B cell (primary cell): ENCODE data around the gene CSTF1. TPM values are rescaled to one million over a fixed set of nuclear protein-coding genes. Genes with fewer than 3 reads are reported as not detected.

Experiments used
- ATAC-seq: fragments of 200-7000 bp; cut with Tn5 transposase; one replicate; pipeline ENCODE4 v1.10.0; 2021; ENCODE audit warnings: low read depth, mild to moderate bottlenecking, moderate number of reproducible peaks, moderate library complexity
- CTCF ChIA-PET: fragments of 350-600 bp; sonication (Branson Sonifier 250); formaldehyde crosslinking; loops from one replicate; lab custom pipeline; 2021; ENCODE audit warnings: antibody characterized with exemption, inconsistent platforms; lab: Charles Lee
- POLR2A ChIA-PET: fragments of 350-600 bp; sonication (Branson Sonifier 250); formaldehyde crosslinking; loops from one replicate; lab custom pipeline; 2021; ENCODE audit warnings: antibody characterized with exemption; lab: Charles Lee
- DNase-seq: peaks from one replicate; pipeline ENCODE4 v3.0.0; 2013
- H2AFZ ChIP-seq: 2 replicates; pipeline ENCODE4 v1.6.1; 2012; ENCODE audit warnings: mild to moderate bottlenecking, low read depth, low read length; ENCODE audit not compliant: insufficient read depth, poor library complexity, severe bottlenecking
- H3K27ac ChIP-seq, 2 donors: 1 replicate in 1 of 2; 2 replicates in 1 of 2; pipeline ENCODE4 v1.5.1; 2012 to 2013; ENCODE audit warnings: low read length in 2 of 2, mild to moderate bottlenecking in 2 of 2, moderate library complexity in 1 of 2
- H3K27me3 ChIP-seq, 4 experiments: fragments of 200-600 bp in 1 of 4; sonication (generic) in 1 of 4; replicated peaks in 1 of 4; 1 replicate in 2 of 4; 2 replicates in 2 of 4; pipeline versions ENCODE4 v1.6.1 to v1.7.0; 2013 to 2016; ENCODE audit warnings: low read length in 3 of 4, mild to moderate bottlenecking in 2 of 4, mixed read lengths in 1 of 4, moderate library complexity in 1 of 4; ENCODE audit not compliant: insufficient read depth in 4 of 4, control insufficient read depth in 3 of 4; ENCODE audit errors: control extremely low read depth in 1 of 4
- H3K36me3 ChIP-seq, 2 experiments: replicated peaks in 1 of 2; 1 replicate in 1 of 2; 2 replicates in 1 of 2; pipeline versions ENCODE4 v1.6.1 to v1.7.1; 2013; ENCODE audit warnings: low read length in 1 of 2; ENCODE audit not compliant: insufficient read depth in 2 of 2, control insufficient read depth in 1 of 2; ENCODE audit errors: control extremely low read depth in 1 of 2, extremely low read depth in 1 of 2
- H3K4me1 ChIP-seq, 2 donors: fragments of 200-600 bp in 1 of 2; sonication (generic) in 1 of 2; 1 replicate in 1 of 2; 2 replicates in 1 of 2; pipeline versions ENCODE4 v1.5.1 to v1.6.1; 2013 to 2017; ENCODE audit warnings: low read length in 2 of 2; ENCODE audit not compliant: control insufficient read depth in 2 of 2, insufficient read depth in 2 of 2
- H3K4me2 ChIP-seq: replicated peaks from 2 replicates; pipeline ENCODE3; 2012; ENCODE audit warnings: mild to moderate bottlenecking, low read depth, low read length; ENCODE audit not compliant: poor library complexity, severe bottlenecking
- H3K4me3 ChIP-seq, 5 experiments: fragments of 200-600 bp in 1 of 5; sonication (generic) in 1 of 5; 1 replicate in 3 of 5; 2 replicates in 2 of 5; pipeline versions ENCODE4 v1.5.1 to v1.7.0; 2011 to 2016; ENCODE audit warnings: low read length in 4 of 5, mild to moderate bottlenecking in 4 of 5, low read depth in 2 of 5, control low read depth in 1 of 5, moderate library complexity in 1 of 5; ENCODE audit not compliant: insufficient read depth in 1 of 5; ENCODE audit errors: control extremely low read depth in 1 of 5, extremely low read depth in 1 of 5
- H3K79me2 ChIP-seq: fragments of 200-600 bp; sonication (generic); one replicate; pipeline ENCODE4 v1.6.0; 2016; ENCODE audit warnings: low read length; ENCODE audit not compliant: control insufficient read depth, insufficient read depth
- H3K9ac ChIP-seq: fragments of 200-600 bp; sonication (generic); 2 replicates; pipeline ENCODE4 v1.6.1; 2017; ENCODE audit warnings: mild to moderate bottlenecking, low read length, moderate library complexity
- H3K9me3 ChIP-seq, 3 donors: one replicate each; pipeline versions ENCODE4 v1.6.1 to v1.7.1; 2013; ENCODE audit warnings: low read length in 2 of 3; ENCODE audit not compliant: control insufficient read depth in 2 of 3, insufficient read depth in 1 of 3; ENCODE audit errors: control extremely low read depth in 1 of 3
- H4K20me1 ChIP-seq: 2 replicates; pipeline ENCODE4 v1.6.0; 2012; ENCODE audit warnings: mild to moderate bottlenecking, low read length; ENCODE audit not compliant: insufficient read depth, control insufficient read depth, poor library complexity, severe bottlenecking
- H3K27ac Mint-ChIP-seq: one replicate; pipeline ENCODE4 v1.8.0; 2021; ENCODE audit warnings: mixed read lengths
- H3K27me3 Mint-ChIP-seq: one replicate; pipeline ENCODE4 v1.8.0; 2021; ENCODE audit warnings: mixed read lengths
- H3K4me1 Mint-ChIP-seq: one replicate; pipeline ENCODE4 v1.8.0; 2021; ENCODE audit warnings: mixed read lengths
- H3K4me3 Mint-ChIP-seq: one replicate; pipeline ENCODE4 v1.8.0; 2021; ENCODE audit warnings: mixed read lengths
- H3K9me3 Mint-ChIP-seq: one replicate; pipeline ENCODE4 v1.8.0; 2022; ENCODE audit warnings: mixed read lengths; ENCODE audit not compliant: insufficient read depth
- EZH2 ChIP-seq: IDR thresholded peaks from 2 replicates; pipeline ENCODE4 v1.6.1; 2012; ENCODE audit warnings: borderline replicate concordance, low read depth, mild to moderate bottlenecking, moderate library complexity, low read length; ENCODE audit not compliant: insufficient read depth, poor library complexity, severe bottlenecking
- WGBS: methylation state at CpG from one replicate; pipeline ENCODE4 v1.1.5; 2013; ENCODE audit warnings: missing lambda C conversion rate; ENCODE audit not compliant: insufficient coverage; 5-methylcytosine and 5-hydroxymethylcytosine counted together
- intact Hi-C: fragments of 100-400 bp; cut with micrococcal nuclease; formaldehyde crosslinking; loops from one replicate; pipeline ENCODE4 v1.10.0; 2022
- polyA plus RNA-seq: library from polyadenylated mRNA; depleted of rRNA; stranded (reverse); fragments of >200 nt; gene quantifications from 2 replicates; pipeline ENCODE4 v1.2.3, GENCODE V29; 2012
- total RNA-seq, 2 donors: library from RNA; stranded (reverse); fragments of 120-200 nt in 1 of 2; gene quantifications; 1 replicate in 1 of 2; 2 replicates in 1 of 2; pipeline versions ENCODE4 v1.2.3 to v1.2.4, GENCODE V29; 2013 to 2022
- TF ChIP-seq, protein P1 (sequence below): fragments of 200-600 bp; IDR thresholded peaks from one replicate; pipeline ENCODE4 v1.8.0; 2022; ENCODE audit warnings: antibody characterized with exemption, mild to moderate bottlenecking

CSTF1 gene
- total and polyA plus RNA-seq, 2 donors (not counting 1 experiment from before 2014, with no cell fraction given): 18.3 to 33.8 TPM

DNA sequence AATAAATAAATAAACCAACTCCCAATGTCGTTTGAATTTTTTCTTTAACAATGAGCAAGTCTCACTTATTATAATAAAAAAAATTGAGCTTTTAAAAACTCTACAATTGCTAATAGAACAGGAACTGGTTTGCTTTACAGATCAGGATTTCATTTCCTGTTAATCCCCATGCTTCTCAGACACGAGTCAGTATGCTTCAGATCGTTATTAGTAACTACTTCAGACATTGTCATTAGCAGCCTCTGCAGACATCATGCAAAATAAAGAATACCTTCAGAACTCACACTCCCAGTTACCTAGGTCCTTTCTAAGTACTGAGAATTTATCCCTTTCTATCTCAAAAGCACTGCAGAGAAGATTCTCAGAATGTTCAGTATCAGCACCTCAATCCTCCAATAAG is 43.7 kb upstream of the CSTF1 start:
- no peak overlapping the region for H3K4me2 ChIP-seq
- H4K20me1 ChIP-seq: no peaks in the 10 kb centered on the region
- Mint-ChIP-seq H3K9me3 (no peaks in the 10 kb centered on the region), H3K27ac (no peak overlapping the region), H3K4me1 (no peaks in the 10 kb centered on the region), H3K27me3 (peaks cover 63% of the 10 kb centered on the region), H3K4me3 (no peak overlapping the region)
- intact Hi-C loops: no loop called here
- H3K36me3 ChIP-seq: no peaks in the 10 kb centered on the region
- H3K27ac ChIP-seq: no peak overlapping the region
- H3K4me1 ChIP-seq: no peaks in the 10 kb centered on the region
- H2AFZ ChIP-seq: no peak overlapping the region
- 6% methylated on average over 2 of the region's 3 CpGs for WGBS
- ChIA-PET POLR2A (no interaction called here), CTCF (no interaction called here)
- no peaks in the 10 kb centered on the region for H3K79me2 ChIP-seq
- peaks cover 0 to 26% (median 10%) of the 10 kb centered on the region in 4 experiments for H3K27me3 ChIP-seq
- ATAC-seq: no peak
- no peak overlapping the region for H3K9ac ChIP-seq
- TF ChIP-seq, protein P1, sequence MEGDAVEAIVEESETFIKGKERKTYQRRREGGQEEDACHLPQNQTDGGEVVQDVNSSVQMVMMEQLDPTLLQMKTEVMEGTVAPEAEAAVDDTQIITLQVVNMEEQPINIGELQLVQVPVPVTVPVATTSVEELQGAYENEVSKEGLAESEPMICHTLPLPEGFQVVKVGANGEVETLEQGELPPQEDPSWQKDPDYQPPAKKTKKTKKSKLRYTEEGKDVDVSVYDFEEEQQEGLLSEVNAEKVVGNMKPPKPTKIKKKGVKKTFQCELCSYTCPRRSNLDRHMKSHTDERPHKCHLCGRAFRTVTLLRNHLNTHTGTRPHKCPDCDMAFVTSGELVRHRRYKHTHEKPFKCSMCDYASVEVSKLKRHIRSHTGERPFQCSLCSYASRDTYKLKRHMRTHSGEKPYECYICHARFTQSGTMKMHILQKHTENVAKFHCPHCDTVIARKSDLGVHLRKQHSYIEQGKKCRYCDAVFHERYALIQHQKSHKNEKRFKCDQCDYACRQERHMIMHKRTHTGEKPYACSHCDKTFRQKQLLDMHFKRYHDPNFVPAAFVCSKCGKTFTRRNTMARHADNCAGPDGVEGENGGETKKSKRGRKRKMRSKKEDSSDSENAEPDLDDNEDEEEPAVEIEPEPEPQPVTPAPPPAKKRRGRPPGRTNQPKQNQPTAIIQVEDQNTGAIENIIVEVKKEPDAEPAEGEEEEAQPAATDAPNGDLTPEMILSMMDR: no peak
- no peak for TF ChIP-seq EZH2
- no peak overlapping the region for H3K4me3 ChIP-seq
- no peaks in the 10 kb centered on the region for H3K9me3 ChIP-seq
- DNase-seq: no peak

DNA sequence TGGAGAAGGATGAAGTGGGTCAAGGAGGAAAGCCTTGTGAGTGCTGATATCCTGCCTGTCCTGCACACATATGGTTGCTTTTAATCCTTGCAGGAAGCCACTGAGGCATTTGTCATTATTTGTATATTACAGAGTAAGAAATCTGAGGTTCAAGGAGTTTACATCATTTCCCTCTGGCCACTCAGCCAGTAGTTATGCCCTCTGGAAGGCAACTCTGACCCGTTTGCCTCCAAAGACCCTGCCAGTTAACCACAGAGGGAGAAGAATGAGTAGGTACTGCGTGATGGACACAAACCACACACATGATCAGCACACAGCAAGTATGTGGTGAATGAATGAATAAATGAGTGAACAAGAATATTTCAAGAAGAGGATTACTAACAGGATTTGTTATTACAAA is 41.6 kb upstream of the CSTF1 start:
- Histone ChIP-seq H3K9me3 (no peaks in the 10 kb centered on the region), H3K4me3 (no peak overlapping the region), H3K9ac (no peak overlapping the region), H3K27me3 (peaks cover 0 to 12% (median 7%) of the 10 kb centered on the region in 4 experiments), H3K4me1 (no peaks in the 10 kb centered on the region), H3K36me3 (no peaks in the 10 kb centered on the region), H3K4me2 (no peak overlapping the region), H4K20me1 (no peaks in the 10 kb centered on the region), H3K79me2 (no peaks in the 10 kb centered on the region), H2AFZ (no peak overlapping the region), H3K27ac (no peak overlapping the region)
- CTCF ChIA-PET: no interaction called here
- TF ChIP-seq, protein P1: no peak
- TF ChIP-seq EZH2: no peak
- H3K4me3 Mint-ChIP-seq: no peak overlapping the region
- H3K27me3 Mint-ChIP-seq: peaks cover 45% of the 10 kb centered on the region
- H3K4me1 Mint-ChIP-seq: no peaks in the 10 kb centered on the region
- POLR2A ChIA-PET: no interaction called here
- H3K9me3 Mint-ChIP-seq: no peaks in the 10 kb centered on the region
- H3K27ac Mint-ChIP-seq: no peak overlapping the region
- ATAC-seq (no peak), DNase-seq (no peak)
- intact Hi-C loops: no loop called here
- no CpG with 5 or more reads among the region's 2 CpGs for WGBS
